ENCODE results near the gene EYS. TPM values are rescaled to one million over a fixed set of nuclear protein-coding genes. Genes with fewer than 3 reads are reported as not detected.

EYS gene
- total and polyA plus RNA-seq, 2 donors from 2014 or later, result not detected

DNA sequence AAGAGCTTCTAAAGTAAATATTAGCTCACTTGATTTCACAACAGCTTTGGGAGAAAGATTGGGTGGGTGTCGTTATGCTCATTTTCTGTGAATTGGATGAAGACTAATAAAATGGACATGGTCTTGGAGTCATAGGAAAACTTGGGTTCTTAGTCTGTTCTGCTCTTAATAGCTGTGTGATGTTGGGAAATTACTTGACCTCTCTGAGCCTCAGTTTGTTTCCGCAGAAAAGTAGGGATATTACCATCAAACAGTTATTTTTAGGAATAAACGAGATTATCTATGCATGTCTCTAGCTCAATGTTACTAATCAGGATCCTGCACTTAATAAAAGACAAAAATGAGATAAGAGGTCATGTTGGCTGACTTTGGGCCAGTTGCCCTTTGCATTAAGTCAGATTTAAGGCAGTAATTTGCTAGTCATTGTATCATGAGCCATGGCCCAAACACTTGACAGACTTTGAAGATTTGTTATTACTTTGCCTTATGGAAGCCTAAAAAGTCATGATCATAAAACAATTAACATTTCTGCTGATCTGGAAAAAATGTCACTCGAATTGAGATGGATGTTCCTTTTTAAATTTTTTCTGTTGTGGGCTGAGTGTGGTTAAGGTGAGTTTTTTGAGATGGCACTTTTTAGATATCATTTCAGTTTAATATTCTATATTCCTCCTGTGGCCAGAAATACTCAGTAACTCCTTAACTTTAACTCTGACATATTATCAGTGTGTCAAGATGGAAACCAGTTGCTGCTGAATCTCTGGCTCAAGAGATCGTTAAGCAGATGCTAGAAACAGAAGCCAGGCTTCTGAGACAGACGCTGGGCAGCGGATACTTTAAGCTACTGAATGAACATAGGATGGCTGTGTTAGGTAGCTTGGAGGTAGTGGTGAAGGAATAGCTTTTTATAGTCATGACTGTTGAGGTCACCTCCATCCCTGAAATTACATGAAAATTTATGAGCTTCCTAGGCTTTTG lies 1779.8 kb downstream of the EYS start:
- intact Hi-C loops (cut with DNase I), result no loop called here
- no peaks in the 10 kb centered on the region for H3K9me3 ChIP-seq (ENCODE audit: control insufficient read depth in 2 of 3, insufficient read depth in 1 of 3, low read length in 3 of 3)
- H3K27ac ChIP-seq (ENCODE audit: low read depth in 2 of 2, low read length in 2 of 2), result no peak overlapping the region
- DNase-seq (no peak), FAIRE-seq (no peak)
- H3K4me1 ChIP-seq (ENCODE audit: control insufficient read depth in 2 of 3, insufficient read depth in 2 of 3, low read depth in 1 of 3, low read length in 3 of 3), result no peaks in the 10 kb centered on the region
- H3K4me3 ChIP-seq (ENCODE audit: low read length in 3 of 3), result no peak overlapping the region
- H3K9ac ChIP-seq (ENCODE audit: low read length in 3 of 3), result no peak overlapping the region
- H3K27me3 ChIP-seq (ENCODE audit: control insufficient read depth, insufficient read depth, low read length), result no peaks in the 10 kb centered on the region
- H3K36me3 ChIP-seq (ENCODE audit: control insufficient read depth in 2 of 3, insufficient read depth in 3 of 3, low read length in 3 of 3), result no peaks in the 10 kb centered on the region
- TF ChIP-seq, protein P1, sequence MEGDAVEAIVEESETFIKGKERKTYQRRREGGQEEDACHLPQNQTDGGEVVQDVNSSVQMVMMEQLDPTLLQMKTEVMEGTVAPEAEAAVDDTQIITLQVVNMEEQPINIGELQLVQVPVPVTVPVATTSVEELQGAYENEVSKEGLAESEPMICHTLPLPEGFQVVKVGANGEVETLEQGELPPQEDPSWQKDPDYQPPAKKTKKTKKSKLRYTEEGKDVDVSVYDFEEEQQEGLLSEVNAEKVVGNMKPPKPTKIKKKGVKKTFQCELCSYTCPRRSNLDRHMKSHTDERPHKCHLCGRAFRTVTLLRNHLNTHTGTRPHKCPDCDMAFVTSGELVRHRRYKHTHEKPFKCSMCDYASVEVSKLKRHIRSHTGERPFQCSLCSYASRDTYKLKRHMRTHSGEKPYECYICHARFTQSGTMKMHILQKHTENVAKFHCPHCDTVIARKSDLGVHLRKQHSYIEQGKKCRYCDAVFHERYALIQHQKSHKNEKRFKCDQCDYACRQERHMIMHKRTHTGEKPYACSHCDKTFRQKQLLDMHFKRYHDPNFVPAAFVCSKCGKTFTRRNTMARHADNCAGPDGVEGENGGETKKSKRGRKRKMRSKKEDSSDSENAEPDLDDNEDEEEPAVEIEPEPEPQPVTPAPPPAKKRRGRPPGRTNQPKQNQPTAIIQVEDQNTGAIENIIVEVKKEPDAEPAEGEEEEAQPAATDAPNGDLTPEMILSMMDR (IDR thresholded peaks at IDR 0.05; ENCODE audit: borderline replicate concordance, extremely low read depth, insufficient read depth), result no peak

DNA sequence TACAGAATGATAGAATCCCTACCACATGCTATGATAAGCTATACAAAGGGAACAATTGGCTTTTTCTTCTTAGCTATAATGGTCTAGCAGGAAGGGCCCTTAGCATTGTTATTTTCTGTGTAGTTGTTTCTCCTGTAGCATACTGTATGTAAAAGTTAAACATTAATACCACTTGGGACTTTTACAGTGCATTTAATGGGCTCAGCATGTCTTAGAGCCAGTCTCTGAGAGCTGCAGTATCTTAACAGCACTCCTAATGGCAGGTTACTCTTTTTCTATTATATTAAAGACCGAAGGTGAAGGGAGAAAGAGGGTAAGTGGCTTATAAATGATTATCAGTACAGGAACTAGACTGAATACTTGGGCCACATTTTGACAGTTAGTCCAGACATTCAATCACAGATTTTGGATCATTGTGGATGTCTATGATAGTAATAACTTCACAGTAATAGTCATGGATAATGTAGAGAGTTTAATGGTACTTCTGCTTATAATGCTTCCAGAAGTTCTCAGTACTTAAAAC lies 1780.7 kb downstream of the EYS start:
- intact Hi-C loops (cut with DNase I), result no loop called here
- Histone ChIP-seq H3K9ac (ENCODE audit: low read length in 3 of 3) (no peak overlapping the region), H3K36me3 (ENCODE audit: control insufficient read depth in 2 of 3, insufficient read depth in 3 of 3, low read length in 3 of 3) (no peaks in the 10 kb centered on the region), H3K27ac (ENCODE audit: low read depth in 2 of 2, low read length in 2 of 2) (no peak overlapping the region), H3K4me3 (ENCODE audit: low read length in 3 of 3) (no peak overlapping the region), H3K27me3 (ENCODE audit: control insufficient read depth, insufficient read depth, low read length) (no peaks in the 10 kb centered on the region), H3K9me3 (ENCODE audit: control insufficient read depth in 2 of 3, insufficient read depth in 1 of 3, low read length in 3 of 3) (no peaks in the 10 kb centered on the region), H3K4me1 (ENCODE audit: control insufficient read depth in 2 of 3, insufficient read depth in 2 of 3, low read depth in 1 of 3, low read length in 3 of 3) (no peaks in the 10 kb centered on the region)
- no peak for FAIRE-seq
- peak in 2 of 5 donors; percentile 19 to 30 for DNase-seq
- TF ChIP-seq, protein P1 (IDR thresholded peaks at IDR 0.05; ENCODE audit: borderline replicate concordance, extremely low read depth, insufficient read depth), result no peak

DNA sequence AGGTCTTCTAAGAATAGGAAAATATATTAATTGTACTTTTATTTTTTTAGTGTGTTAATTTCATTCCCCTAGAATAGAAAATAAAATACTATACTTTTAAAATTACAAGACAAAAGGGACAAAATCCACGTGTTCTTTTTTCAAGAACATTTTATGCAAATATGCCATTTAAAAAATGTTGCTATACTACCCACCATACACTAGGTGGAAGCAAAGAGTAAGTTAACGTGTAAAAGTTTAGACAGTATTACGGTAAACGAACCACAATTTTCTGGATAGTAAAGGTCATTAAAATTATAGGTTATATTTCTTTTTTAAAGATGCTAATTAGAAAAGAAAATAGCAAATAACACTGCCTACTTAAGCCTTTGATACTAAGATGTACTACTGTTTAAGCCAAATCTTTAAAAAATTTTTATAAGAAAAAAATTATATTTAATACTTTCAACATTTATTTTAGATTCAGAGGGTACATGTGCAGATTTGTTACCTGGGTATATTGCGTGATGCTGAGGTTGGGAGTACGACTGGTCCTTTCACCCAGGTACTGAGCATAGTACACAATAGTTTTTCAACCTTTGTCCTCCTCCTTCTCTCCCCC lies 1783.8 kb downstream of the EYS start:
- H3K9ac ChIP-seq (ENCODE audit: low read length in 3 of 3), result no peak overlapping the region
- no peak overlapping the region for H3K4me3 ChIP-seq (ENCODE audit: low read length in 3 of 3)
- no peaks in the 10 kb centered on the region for H3K27me3 ChIP-seq (ENCODE audit: control insufficient read depth, insufficient read depth, low read length)
- no peaks in the 10 kb centered on the region for H3K9me3 ChIP-seq (ENCODE audit: control insufficient read depth in 2 of 3, insufficient read depth in 1 of 3, low read length in 3 of 3)
- no peak overlapping the region for H3K27ac ChIP-seq (ENCODE audit: low read depth in 2 of 2, low read length in 2 of 2)
- TF ChIP-seq, protein P1 (IDR thresholded peaks at IDR 0.05; ENCODE audit: borderline replicate concordance, extremely low read depth, insufficient read depth), result peak; percentile 46
- peaks cover 0 to 3% (median 0%) of the 10 kb centered on the region in 3 donors for H3K4me1 ChIP-seq (ENCODE audit: control insufficient read depth in 2 of 3, insufficient read depth in 2 of 3, low read depth in 1 of 3, low read length in 3 of 3)
- intact Hi-C loops (cut with DNase I), result no loop called here
- DNase-seq, result peak in 2 of 5 donors; percentile 33 to 67
- peak; percentile 97 for FAIRE-seq
- no peaks in the 10 kb centered on the region for H3K36me3 ChIP-seq (ENCODE audit: control insufficient read depth in 2 of 3, insufficient read depth in 3 of 3, low read length in 3 of 3)

All from kidney (tissue), 14 donors.